WERI-Rb-1 (cell line): ENCODE data around the gene DPYSL4.

ENCODE experiments used
- DNase-seq: peaks from one replicate; pipeline ENCODE4 v3.0.0-alpha.2; 2020
- H3K27ac ChIP-seq: fragments of 250-450 bp; sonication (Bioruptor Pico); 2 replicates; pipeline ENCODE4 v1.5.1; 2020; ENCODE audit warnings: mild to moderate bottlenecking, moderate library complexity
- H3K27me3 ChIP-seq: fragments of 250-450 bp; sonication (Bioruptor Pico); 2 replicates; pipeline ENCODE4 v1.5.1; 2021; ENCODE audit warnings: mild to moderate bottlenecking, low read depth, moderate library complexity; ENCODE audit not compliant: insufficient read depth, severe bottlenecking
- H3K36me3 ChIP-seq: fragments of 250-450 bp; sonication (Bioruptor Pico); 2 replicates; pipeline ENCODE4 v1.5.1; 2020; ENCODE audit warnings: mild to moderate bottlenecking, moderate library complexity
- H3K4me3 ChIP-seq: 2 replicates; pipeline ENCODE4 v1.5.1; 2011; ENCODE audit warnings: low read depth, mild to moderate bottlenecking, control low read depth, low read length
- H3K9me3 ChIP-seq: fragments of 250-450 bp; sonication (Bioruptor Pico); 2 replicates; pipeline ENCODE4 v1.5.1; 2021; ENCODE audit warnings: mild to moderate bottlenecking, moderate library complexity; ENCODE audit not compliant: severe bottlenecking
- CTCF ChIP-seq: IDR thresholded peaks from 2 replicates; pipeline ENCODE4 v1.5.1; 2011; ENCODE audit warnings: low read depth, mild to moderate bottlenecking, control low read depth, inconsistent platforms, low read length

Gene DPYSL4

DNA sequence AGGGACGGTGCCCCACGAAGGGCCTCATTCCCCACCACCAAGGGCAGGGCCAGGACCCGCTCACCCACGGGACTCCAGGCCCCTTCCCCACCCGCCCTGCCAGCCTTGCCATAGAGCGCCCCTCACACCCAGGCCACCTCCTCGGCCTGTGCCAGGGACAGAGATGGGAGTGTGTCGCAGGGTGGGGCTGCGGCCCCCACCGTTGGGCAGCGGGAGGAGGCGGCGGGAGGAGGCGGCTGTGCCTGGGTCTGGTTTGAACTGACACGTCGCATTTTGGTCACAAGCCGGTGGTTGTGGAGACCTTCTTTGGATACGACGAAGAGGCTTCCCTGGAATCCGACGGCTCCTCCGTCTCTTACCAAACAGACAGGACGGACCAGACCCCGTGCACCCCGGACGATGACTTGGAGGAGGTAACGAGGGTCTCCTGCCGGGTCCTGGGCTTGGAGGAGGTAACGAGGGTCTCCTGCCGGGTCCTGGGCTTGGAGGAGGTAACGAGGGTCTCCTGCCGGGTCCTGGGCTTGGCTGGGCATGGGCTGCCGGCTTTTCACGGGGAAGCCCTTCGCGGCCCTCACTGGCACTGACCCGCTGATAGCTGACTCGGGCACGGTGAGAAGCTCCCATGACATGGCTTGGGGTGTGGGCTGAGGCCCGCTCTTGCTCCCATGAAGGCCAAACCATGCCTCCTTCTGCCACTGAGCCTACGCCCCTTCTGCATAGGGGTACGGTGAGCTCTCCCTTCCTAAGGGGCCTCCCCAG is 46.4 kb upstream of the DPYSL4 start:
- Histone ChIP-seq H3K9me3 (no peaks in the 10 kb centered on the region), H3K4me3 (no peak overlapping the region), H3K27ac (no peak overlapping the region), H3K27me3 (no peaks in the 10 kb centered on the region), H3K36me3 (no peaks in the 10 kb centered on the region)
- TF ChIP-seq CTCF = no peak
- DNase-seq = no peak

DNA sequence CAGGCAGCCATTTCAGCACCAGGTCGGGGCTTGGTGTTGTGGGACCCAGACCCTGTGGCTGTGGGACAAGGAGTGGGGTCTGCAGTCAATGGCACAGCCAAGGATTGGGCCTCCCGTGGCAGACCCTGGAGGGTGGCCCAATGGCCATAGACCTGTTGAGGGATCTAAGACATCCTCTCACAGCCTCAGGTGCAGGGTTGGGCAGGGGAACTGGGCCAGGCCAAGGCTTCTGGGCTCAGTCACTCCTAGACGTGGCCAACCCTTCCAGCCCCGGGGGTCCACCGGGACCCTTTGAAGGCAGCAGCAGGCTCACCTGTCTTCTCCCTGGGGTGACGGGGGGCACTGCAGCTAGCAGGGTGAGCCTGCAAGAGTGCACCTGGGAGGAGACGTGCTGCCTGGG is 45.7 kb upstream of the DPYSL4 start:
- Histone ChIP-seq H3K36me3 (no peaks in the 10 kb centered on the region), H3K4me3 (no peak overlapping the region), H3K9me3 (no peaks in the 10 kb centered on the region), H3K27ac (no peak overlapping the region), H3K27me3 (no peaks in the 10 kb centered on the region)
- DNase-seq = no peak
- TF ChIP-seq CTCF = no peak

- Histone ChIP-seq H3K4me3 (no peak overlapping the region), H3K36me3 (no peaks in the 10 kb centered on the region), H3K27ac (no peak overlapping the region), H3K9me3 (no peaks in the 10 kb centered on the region), H3K27me3 (no peaks in the 10 kb centered on the region)
- no peak for DNase-seq
- TF ChIP-seq CTCF = no peak
Measured at GRCh38 chr10:132141526-132142395, 45.0 kb upstream of the DPYSL4 start.

- Histone ChIP-seq H3K36me3 (no peaks in the 10 kb centered on the region), H3K4me3 (no peak overlapping the region), H3K9me3 (no peaks in the 10 kb centered on the region), H3K27me3 (no peaks in the 10 kb centered on the region), H3K27ac (no peak overlapping the region)
- DNase-seq = peak; percentile 69
- peak; percentile 92 for TF ChIP-seq CTCF
Measured at GRCh38 chr10:132142396-132143161, 44.2 kb upstream of the DPYSL4 start.

GRCh38 chr10:132143162-132143561 is 43.6 kb upstream of the DPYSL4 start:
- TF ChIP-seq CTCF = no peak
- Histone ChIP-seq H3K36me3 (no peaks in the 10 kb centered on the region), H3K27ac (no peak overlapping the region), H3K9me3 (no peaks in the 10 kb centered on the region), H3K4me3 (no peak overlapping the region), H3K27me3 (no peaks in the 10 kb centered on the region)
- DNase-seq = no peak
